ENCODE measurements around the gene SPIB.
"Not testable (repeated sequence)": the region's sequence is repeated elsewhere in the genome, so short reads cannot be mapped to it uniquely, and the experiment has no call there.

Gene SPIB

GRCh38 chr19:50432221-50433028, 13.7 kb downstream of the SPIB start, which contains the start of gene MYBPC2:
MYBPC2 (plus strand) TSS chr19:50432892; CDS start chr19:50432954, 62 bp downstream.
- Histone ChIP-seq H3K27me3 (ENCODE audit: control insufficient read depth in 1 of 2, insufficient read depth in 2 of 2, low read length in 2 of 2) (peaks cover 41 to 47% of the 10 kb centered on the region in 2 donors), H3K4me1 (ENCODE audit: control insufficient read depth, insufficient read depth, low read length) (peaks cover 17% of the 10 kb centered on the region), H3K9ac (ENCODE audit: low read length in 2 of 2) (peak within 1 kb of the TSS in 1 of 2 donors; percentile 41)

GRCh38 chr19:50433201-50434180, 14.8 kb downstream of the SPIB start:
- Histone ChIP-seq H3K9me3 (ENCODE audit: control insufficient read depth in 2 of 2, low read length in 2 of 2) (no peaks in the 10 kb centered on the region), H3K4me3 (ENCODE audit: low read length in 2 of 2) (no peak overlapping the region), H3K9ac (ENCODE audit: low read length in 2 of 2) (no peak overlapping the region), H3K27me3 (ENCODE audit: control insufficient read depth in 1 of 2, insufficient read depth in 2 of 2, low read length in 2 of 2) (peaks cover 36 to 45% of the 10 kb centered on the region in 2 donors), H3K36me3 (ENCODE audit: control insufficient read depth in 2 of 2, insufficient read depth in 2 of 2, low read length in 2 of 2) (no peaks in the 10 kb centered on the region), H3K27ac (ENCODE audit: low read length) (no peak overlapping the region), H3K4me1 (ENCODE audit: control insufficient read depth, insufficient read depth, low read length) (peaks cover 10% of the 10 kb centered on the region)

More at GRCh38 chr19:50432221-50433028, 13.7 kb downstream of the SPIB start, which contains the start of gene MYBPC2:
- Histone ChIP-seq H3K9me3 (ENCODE audit: control insufficient read depth in 2 of 2, low read length in 2 of 2) (no peaks in the 10 kb centered on the region), H3K27ac (ENCODE audit: low read length) (no peak within 1 kb of the TSS), H3K4me3 (ENCODE audit: low read length in 2 of 2) (peak within 1 kb of the TSS; percentile 70 to 79), H3K36me3 (ENCODE audit: control insufficient read depth in 2 of 2, insufficient read depth in 2 of 2, low read length in 2 of 2) (no peaks in the 10 kb centered on the region)

- H3K9ac ChIP-seq (ENCODE audit: low read length in 2 of 2) = no peak overlapping the region
- H3K9me3 ChIP-seq (ENCODE audit: control insufficient read depth in 2 of 2, low read length in 2 of 2) = no peaks in the 10 kb centered on the region
- no peaks in the 10 kb centered on the region for H3K36me3 ChIP-seq (ENCODE audit: control insufficient read depth in 2 of 2, insufficient read depth in 2 of 2, low read length in 2 of 2)
- no peak overlapping the region for H3K27ac ChIP-seq (ENCODE audit: low read length)
- H3K4me1 ChIP-seq (ENCODE audit: control insufficient read depth, insufficient read depth, low read length) = peaks cover 10% of the 10 kb centered on the region
- H3K4me3 ChIP-seq (ENCODE audit: low read length in 2 of 2) = no peak overlapping the region
- H3K27me3 ChIP-seq (ENCODE audit: control insufficient read depth in 1 of 2, insufficient read depth in 2 of 2, low read length in 2 of 2) = peaks cover 36 to 38% of the 10 kb centered on the region in 2 donors
Observed at GRCh38 chr19:50434525-50434924, 15.8 kb downstream of the SPIB start.

GRCh38 chr19:50435221-50435620, 16.5 kb downstream of the SPIB start:
- H3K9me3 ChIP-seq (ENCODE audit: control insufficient read depth in 2 of 2, low read length in 2 of 2) = no peaks in the 10 kb centered on the region
- H3K27ac ChIP-seq (ENCODE audit: low read length) = no peak overlapping the region
- no peak overlapping the region for H3K4me3 ChIP-seq (ENCODE audit: low read length in 2 of 2)
- H3K27me3 ChIP-seq (ENCODE audit: control insufficient read depth in 1 of 2, insufficient read depth in 2 of 2, low read length in 2 of 2) = peaks cover 32 to 36% of the 10 kb centered on the region in 2 donors
- no peaks in the 10 kb centered on the region for H3K36me3 ChIP-seq (ENCODE audit: control insufficient read depth in 2 of 2, insufficient read depth in 2 of 2, low read length in 2 of 2)
- H3K9ac ChIP-seq (ENCODE audit: low read length in 2 of 2) = no peak overlapping the region
- H3K4me1 ChIP-seq (ENCODE audit: control insufficient read depth, insufficient read depth, low read length) = peaks cover 10% of the 10 kb centered on the region

DNA sequence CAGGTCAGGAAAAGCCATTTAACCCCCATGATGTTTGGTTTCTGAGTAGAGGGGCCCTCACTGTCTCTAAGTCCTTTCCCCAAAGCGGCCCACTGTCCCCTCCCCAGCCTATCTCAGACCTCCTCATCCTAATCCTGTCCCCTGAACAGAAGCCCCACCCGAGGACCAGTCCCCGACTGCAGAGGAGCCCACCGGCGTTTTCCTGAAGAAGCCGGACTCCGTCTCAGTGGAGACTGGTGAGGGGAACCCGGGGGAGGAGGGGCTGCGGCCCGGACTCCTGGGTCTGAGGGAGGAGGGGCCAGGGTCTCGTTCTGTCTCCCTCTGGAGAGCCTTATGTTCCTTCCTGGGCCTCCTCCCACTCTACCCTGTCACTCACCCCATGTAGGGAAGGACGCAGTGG, 16.9 kb downstream of the SPIB start:
- no peaks in the 10 kb centered on the region for H3K36me3 ChIP-seq (ENCODE audit: control insufficient read depth in 2 of 2, insufficient read depth in 2 of 2, low read length in 2 of 2)
- no peak overlapping the region for H3K27ac ChIP-seq (ENCODE audit: low read length)
- H3K4me1 ChIP-seq (ENCODE audit: control insufficient read depth, insufficient read depth, low read length) = peaks cover 10% of the 10 kb centered on the region
- no peak overlapping the region for H3K9ac ChIP-seq (ENCODE audit: low read length in 2 of 2)
- H3K9me3 ChIP-seq (ENCODE audit: control insufficient read depth in 2 of 2, low read length in 2 of 2) = no peaks in the 10 kb centered on the region
- no peak overlapping the region for H3K4me3 ChIP-seq (ENCODE audit: low read length in 2 of 2)
- H3K27me3 ChIP-seq (ENCODE audit: control insufficient read depth in 1 of 2, insufficient read depth in 2 of 2, low read length in 2 of 2) = peaks cover 30 to 34% of the 10 kb centered on the region in 2 donors

DNA sequence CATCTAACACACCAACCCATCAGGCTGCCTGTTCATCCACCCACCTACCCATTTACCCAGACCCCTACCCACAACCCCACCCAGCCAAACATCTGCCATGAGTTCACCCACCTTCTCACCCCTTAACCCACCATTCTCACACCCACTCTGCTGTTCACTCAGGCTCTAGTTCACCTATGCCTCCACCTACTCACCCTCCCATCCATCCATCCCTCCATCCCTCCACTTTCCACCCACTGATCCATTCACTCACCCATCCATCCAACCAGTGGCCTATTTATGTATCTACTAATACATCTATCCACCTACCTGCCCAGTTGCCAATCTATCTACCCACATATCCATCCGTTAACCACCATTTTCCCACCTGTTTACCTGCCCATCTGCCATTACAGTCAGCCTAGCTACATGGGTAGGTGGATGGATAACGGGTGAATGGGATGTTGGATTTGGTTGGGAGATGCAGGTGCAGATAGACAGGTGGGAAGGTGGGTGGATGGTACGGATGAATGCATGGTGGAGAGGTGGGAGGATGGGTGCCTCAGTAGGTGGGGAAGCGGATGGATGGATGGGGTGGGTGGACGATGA, 19.2 kb downstream of the SPIB start:
- H3K4me1 ChIP-seq (ENCODE audit: control insufficient read depth, insufficient read depth, low read length) = no peaks in the 10 kb centered on the region
- peaks cover 13 to 19% of the 10 kb centered on the region in 2 donors for H3K27me3 ChIP-seq (ENCODE audit: control insufficient read depth in 1 of 2, insufficient read depth in 2 of 2, low read length in 2 of 2)
- H3K9ac ChIP-seq (ENCODE audit: low read length in 2 of 2) = no peak overlapping the region

DNA sequence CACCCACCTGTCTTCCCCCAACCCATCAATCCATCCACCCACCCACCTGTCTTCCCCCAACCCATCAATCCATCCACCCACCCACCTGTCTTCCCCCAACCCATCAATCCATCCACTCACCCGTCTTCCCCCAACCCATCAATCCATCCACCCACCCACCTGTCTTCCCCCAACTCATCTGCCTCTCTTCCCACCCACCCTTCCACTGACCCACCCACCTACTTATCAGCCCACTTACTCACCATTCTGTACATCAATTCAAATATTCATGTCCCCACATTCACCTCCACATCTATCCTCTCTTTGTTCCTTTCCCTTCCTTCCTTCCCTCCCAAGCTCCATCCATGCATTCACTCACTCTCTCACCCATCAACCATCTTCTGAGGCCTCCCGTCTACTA, 20.4 kb downstream of the SPIB start:
- not testable (repeated sequence) for H3K27ac ChIP-seq (ENCODE audit: low read length); H3K4me3 ChIP-seq (ENCODE audit: low read length in 2 of 2); H3K36me3 ChIP-seq (ENCODE audit: control insufficient read depth in 2 of 2, insufficient read depth in 2 of 2, low read length in 2 of 2); H3K4me1 ChIP-seq (ENCODE audit: control insufficient read depth, insufficient read depth, low read length); H3K9me3 ChIP-seq (ENCODE audit: control insufficient read depth in 2 of 2, low read length in 2 of 2); H3K9ac ChIP-seq (ENCODE audit: low read length in 2 of 2)
- peaks cover 6 to 10% of the 10 kb centered on the region in 2 donors for H3K27me3 ChIP-seq (ENCODE audit: control insufficient read depth in 1 of 2, insufficient read depth in 2 of 2, low read length in 2 of 2)

More for the DNA sequence above, 19.2 kb downstream of the SPIB start:
- no peaks in the 10 kb centered on the region for H3K9me3 ChIP-seq (ENCODE audit: control insufficient read depth in 2 of 2, low read length in 2 of 2)
- H3K36me3 ChIP-seq (ENCODE audit: control insufficient read depth in 2 of 2, insufficient read depth in 2 of 2, low read length in 2 of 2) = no peaks in the 10 kb centered on the region
- H3K27ac ChIP-seq (ENCODE audit: low read length) = no peak overlapping the region
- H3K4me3 ChIP-seq (ENCODE audit: low read length in 2 of 2) = no peak overlapping the region

- Histone ChIP-seq H3K4me3 (ENCODE audit: low read length in 2 of 2) (no peak overlapping the region), H3K36me3 (ENCODE audit: control insufficient read depth in 2 of 2, insufficient read depth in 2 of 2, low read length in 2 of 2) (no peaks in the 10 kb centered on the region), H3K27ac (ENCODE audit: low read length) (no peak overlapping the region), H3K4me1 (ENCODE audit: control insufficient read depth, insufficient read depth, low read length) (no peaks in the 10 kb centered on the region), H3K9ac (ENCODE audit: low read length in 2 of 2) (no peak overlapping the region), H3K27me3 (ENCODE audit: control insufficient read depth in 1 of 2, insufficient read depth in 2 of 2, low read length in 2 of 2) (no peaks in the 10 kb centered on the region), H3K9me3 (ENCODE audit: control insufficient read depth in 2 of 2, low read length in 2 of 2) (peaks cover 0 to 4% of the 10 kb centered on the region in 2 donors)
Observed at GRCh38 chr19:50444059-50444458, 25.3 kb downstream of the SPIB start.

GRCh38 chr19:50447053-50447452, 28.3 kb downstream of the SPIB start:
- no peak overlapping the region for H3K27ac ChIP-seq (ENCODE audit: low read length)
- peaks cover 3 to 8% of the 10 kb centered on the region in 2 donors for H3K27me3 ChIP-seq (ENCODE audit: control insufficient read depth in 1 of 2, insufficient read depth in 2 of 2, low read length in 2 of 2)
- H3K9ac ChIP-seq (ENCODE audit: low read length in 2 of 2) = no peak overlapping the region
- H3K4me1 ChIP-seq (ENCODE audit: control insufficient read depth, insufficient read depth, low read length) = no peaks in the 10 kb centered on the region
- H3K36me3 ChIP-seq (ENCODE audit: control insufficient read depth in 2 of 2, insufficient read depth in 2 of 2, low read length in 2 of 2) = no peaks in the 10 kb centered on the region
- H3K9me3 ChIP-seq (ENCODE audit: control insufficient read depth in 2 of 2, low read length in 2 of 2) = peaks cover 0 to 4% of the 10 kb centered on the region in 2 donors
- no peak overlapping the region for H3K4me3 ChIP-seq (ENCODE audit: low read length in 2 of 2)

DNA sequence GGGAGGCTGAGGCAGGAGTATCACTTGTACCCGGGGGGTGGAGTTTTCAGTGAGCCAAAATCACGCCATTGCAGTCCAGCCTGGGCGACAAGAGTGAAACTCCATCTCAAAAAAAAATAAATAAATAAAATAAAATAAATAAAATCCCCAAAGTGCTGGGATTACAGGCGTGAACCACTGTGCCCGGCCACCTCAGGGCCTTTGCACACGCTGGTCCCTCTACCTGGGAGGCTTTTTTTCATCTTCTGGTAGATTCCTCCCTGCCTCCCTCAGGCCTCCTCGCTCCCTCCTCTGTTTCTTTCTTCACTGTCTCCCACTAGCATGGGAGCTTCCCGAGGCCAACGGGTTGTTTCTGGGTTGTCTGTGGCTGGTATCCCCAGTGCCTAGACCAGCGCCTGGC, 29.0 kb downstream of the SPIB start:
- H3K9me3 ChIP-seq (ENCODE audit: control insufficient read depth in 2 of 2, low read length in 2 of 2) = peaks cover 0 to 4% of the 10 kb centered on the region in 2 donors
- H3K27me3 ChIP-seq (ENCODE audit: control insufficient read depth in 1 of 2, insufficient read depth in 2 of 2, low read length in 2 of 2) = peaks cover 3 to 8% of the 10 kb centered on the region in 2 donors
- H3K4me1 ChIP-seq (ENCODE audit: control insufficient read depth, insufficient read depth, low read length) = no peaks in the 10 kb centered on the region
- H3K4me3 ChIP-seq (ENCODE audit: low read length in 2 of 2) = no peak overlapping the region
- no peak overlapping the region for H3K9ac ChIP-seq (ENCODE audit: low read length in 2 of 2)
- H3K36me3 ChIP-seq (ENCODE audit: control insufficient read depth in 2 of 2, insufficient read depth in 2 of 2, low read length in 2 of 2) = no peaks in the 10 kb centered on the region
- H3K27ac ChIP-seq (ENCODE audit: low read length) = no peak overlapping the region

Data from stomach smooth muscle (tissue), 2 donors.